SK-N-SH (cell line): ENCODE measurements around the gene RFPL4A. TPM values are rescaled to one million over a fixed set of nuclear protein-coding genes. Genes with fewer than 3 reads are reported as not detected.

Experiments
- CTCF ChIA-PET: fragments of 300-600, 350-600 bp; formaldehyde crosslinking; extraction: SDS; loops from one replicate; lab custom pipeline; 2021; lab: Yijun Ruan, JAX
- POLR2A ChIA-PET: fragments of 350-600 bp; sonication (Branson Sonifier 250); formaldehyde crosslinking; extraction: SDS; loops from one replicate; lab custom pipeline; 2020; ENCODE audit warnings: antibody characterized with exemption, inconsistent platforms; lab: Yijun Ruan, JAX
- DNase-seq: peaks from one replicate; pipeline ENCODE4 v3.0.0; 2012
- H2AFZ ChIP-seq: fragments of 200-600 bp; sonication (generic); 2 replicates; pipeline ENCODE4 v1.8.1; 2016; ENCODE audit warnings: antibody characterized with exemption, mild to moderate bottlenecking, low read depth
- H3F3A ChIP-seq: fragments of 200-600 bp; sonication (generic); replicated peaks from 2 replicates; pipeline ENCODE3; 2016; ENCODE audit warnings: antibody characterized with exemption, mild to moderate bottlenecking; ENCODE audit not compliant: insufficient read depth
- H3K27ac ChIP-seq, 2 experiments: fragments of 200-500 bp in 1 of 2; fragments of 200-600 bp in 1 of 2; sonication (Bioruptor generic) in 1 of 2; sonication (generic), shearing (Covaris generic) in 1 of 2; 2 replicates each; pipeline versions ENCODE4 v1.5.1 to v1.6.1; 2014 to 2016; ENCODE audit warnings: low read depth in 2 of 2, inconsistent platforms in 1 of 2, low read length in 1 of 2, mild to moderate bottlenecking in 1 of 2, mixed read lengths in 1 of 2
- H3K27me3 ChIP-seq: fragments of 200-600 bp; sonication (generic), shearing (Covaris generic); 2 replicates; pipeline ENCODE4 v1.6.1; 2016; ENCODE audit warnings: mixed run types; ENCODE audit not compliant: insufficient read depth
- H3K36me3 ChIP-seq, 2 experiments: fragments of 200-500 bp in 1 of 2; fragments of 200-600 bp in 1 of 2; sonication (Bioruptor generic) in 1 of 2; sonication (generic) in 1 of 2; replicated peaks in 1 of 2; 2 replicates each; pipeline versions ENCODE3 to v1.5.1; 2014 to 2016; ENCODE audit warnings: low read length in 1 of 2, mild to moderate bottlenecking in 1 of 2; ENCODE audit not compliant: insufficient read depth in 2 of 2, control insufficient read depth in 1 of 2
- H3K4me1 ChIP-seq, 2 experiments: fragments of 200-500 bp in 1 of 2; fragments of 200-600 bp in 1 of 2; sonication (Bioruptor generic) in 1 of 2; sonication (generic), shearing (Covaris generic) in 1 of 2; 2 replicates each; pipeline versions ENCODE4 v1.5.1 to v1.6.1; 2014 to 2016; ENCODE audit warnings: low read depth in 1 of 2, low read length in 1 of 2, mixed run types in 1 of 2; ENCODE audit not compliant: insufficient read depth in 2 of 2, control insufficient read depth in 1 of 2
- H3K4me2 ChIP-seq: fragments of 200-600 bp; sonication (generic), shearing (Covaris generic); 2 replicates; pipeline ENCODE4 v1.6.1; 2017; ENCODE audit warnings: mixed run types
- H3K4me3 ChIP-seq, 2 experiments: fragments of 200-500 bp in 1 of 2; fragments of 200-600 bp in 1 of 2; sonication (Bioruptor generic) in 1 of 2; sonication (generic), shearing (Covaris generic) in 1 of 2; 2 replicates each; pipeline versions ENCODE4 v1.5.1 to v1.8.1; 2014 to 2016; ENCODE audit warnings: low read depth in 2 of 2, inconsistent platforms in 1 of 2, low read length in 1 of 2, mild to moderate bottlenecking in 1 of 2, mixed read lengths in 1 of 2, moderate library complexity in 1 of 2
- H3K79me2 ChIP-seq: fragments of 200-600 bp; sonication (generic); 2 replicates; pipeline ENCODE4 v1.8.1; 2017; ENCODE audit warnings: mild to moderate bottlenecking; ENCODE audit not compliant: insufficient read depth
- H3K9ac ChIP-seq: fragments of 200-600 bp; sonication (generic); 2 replicates; pipeline ENCODE4 v1.6.1; 2017; ENCODE audit warnings: mixed run types
- H3K9me2 ChIP-seq: fragments of 200-600 bp; sonication (generic); 2 replicates; pipeline ENCODE4 v1.6.1; 2017; ENCODE audit warnings: mixed run types
- H3K9me3 ChIP-seq: fragments of 200-600 bp; sonication (generic); 2 replicates; pipeline ENCODE4 v1.6.1; 2017; ENCODE audit warnings: mixed run types, mild to moderate bottlenecking, moderate library complexity
- H4K20me1 ChIP-seq: fragments of 200-600 bp; sonication (generic); 2 replicates; pipeline ENCODE4 v1.6.1; 2017; ENCODE audit warnings: mild to moderate bottlenecking, mixed run types; ENCODE audit not compliant: insufficient read depth
- ELF1 ChIP-seq: IDR thresholded peaks from 2 replicates; pipeline ENCODE4 v1.4.0; 2012
- EP300 ChIP-seq, 2 experiments: IDR thresholded peaks; 2 replicates each; pipeline versions ENCODE4 v1.4.0 to v1.6.1; 2012; ENCODE audit warnings: borderline replicate concordance in 1 of 2, low read depth in 1 of 2, low read length in 1 of 2
- JUND ChIP-seq: IDR thresholded peaks from 2 replicates; pipeline ENCODE4 v1.4.0; 2012
- NFIC ChIP-seq: IDR thresholded peaks from 2 replicates; pipeline ENCODE4 v1.4.0; 2012; ENCODE audit warnings: borderline replicate concordance
- NRF1 ChIP-seq: IDR thresholded peaks from 2 replicates; pipeline ENCODE4 v1.6.1; 2012; ENCODE audit warnings: low read depth, mild to moderate bottlenecking, low read length
- RAD21 ChIP-seq: IDR thresholded peaks from 2 replicates; pipeline ENCODE4 v1.6.1; 2012; ENCODE audit warnings: mild to moderate bottlenecking, low read length
- RCOR1 ChIP-seq: fragments of 150-350 bp; IDR thresholded peaks from 2 replicates; pipeline ENCODE4 v1.6.1; 2017; ENCODE audit warnings: antibody characterized with exemption, low read length
- RFX5 ChIP-seq: IDR thresholded peaks from 2 replicates; pipeline ENCODE4 v1.6.1; 2012; ENCODE audit warnings: mild to moderate bottlenecking, improper control_type of control experiment, low read length
- SMC3 ChIP-seq: IDR thresholded peaks from 2 replicates; pipeline ENCODE4 v1.6.1; 2012; ENCODE audit warnings: low read depth, low read length, improper control_type of control experiment
- TCF12 ChIP-seq: IDR thresholded peaks from 2 replicates; pipeline ENCODE4 v1.4.0; 2012
- WGBS: methylation state at CpG from one replicate; pipeline ENCODE4 v1.1.6; 2017; ENCODE audit warnings: low lambda C conversion rate; 5-methylcytosine and 5-hydroxymethylcytosine counted together
- polyA plus RNA-seq, 3 experiments: library from polyadenylated mRNA; depleted of rRNA; stranded (reverse); fragments of >200 nt; gene quantifications; 2 replicates each; pipeline ENCODE4 v1.2.3, GENCODE V29; 2012
- TF ChIP-seq, protein P1 (sequence below): fragments of 150-350 bp; IDR thresholded peaks from 2 replicates; pipeline ENCODE4 v1.6.1; 2016; ENCODE audit warnings: mild to moderate bottlenecking, low read depth, low read length
- TF ChIP-seq, protein P2 (sequence below): IDR thresholded peaks from 2 replicates; pipeline ENCODE4 v1.4.0; 2012; ENCODE audit warnings: low read depth, borderline replicate concordance
- TF ChIP-seq, protein P3 (sequence below): IDR thresholded peaks from 2 replicates; pipeline ENCODE4 v1.4.0; 2012; ENCODE audit warnings: low read depth, borderline replicate concordance
- TF ChIP-seq, protein P4 (sequence below): fragments of 200-600 bp; sonication (generic); IDR thresholded peaks from 2 replicates; pipeline ENCODE4 v1.6.1; 2017; ENCODE audit warnings: antibody characterized with exemption, mild to moderate bottlenecking, moderate library complexity

Gene RFPL4A
- polyA plus RNA-seq, 1 of the 3 experiments (the other 2 are of a cell fraction), result not detected

DNA sequence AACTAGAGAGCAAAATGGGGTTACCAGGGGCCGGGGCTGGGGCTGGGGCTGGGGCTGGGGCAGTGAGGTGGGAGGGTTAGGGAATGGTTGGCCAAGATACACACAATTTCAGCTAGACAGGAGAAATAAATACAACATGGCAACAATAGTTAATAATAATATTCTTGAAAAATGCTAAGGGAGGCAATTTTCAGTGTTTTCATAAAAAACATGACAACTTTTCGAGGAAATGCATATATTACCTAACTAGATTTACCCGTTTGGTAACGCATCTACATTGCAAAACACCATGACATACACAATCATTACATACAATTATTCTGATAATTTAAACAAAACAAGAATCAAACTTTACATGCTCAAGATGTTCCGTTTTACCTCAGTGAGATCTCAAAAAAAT, 22.2 kb downstream of the RFPL4A start:
- no peak overlapping the region for H3K27ac ChIP-seq
- DNase-seq, result no peak
- H3K4me1 ChIP-seq, result no peaks in the 10 kb centered on the region
- CTCF ChIA-PET, result no interaction called here
- no peaks in the 10 kb centered on the region for H4K20me1 ChIP-seq
- TF ChIP-seq, protein P1, sequence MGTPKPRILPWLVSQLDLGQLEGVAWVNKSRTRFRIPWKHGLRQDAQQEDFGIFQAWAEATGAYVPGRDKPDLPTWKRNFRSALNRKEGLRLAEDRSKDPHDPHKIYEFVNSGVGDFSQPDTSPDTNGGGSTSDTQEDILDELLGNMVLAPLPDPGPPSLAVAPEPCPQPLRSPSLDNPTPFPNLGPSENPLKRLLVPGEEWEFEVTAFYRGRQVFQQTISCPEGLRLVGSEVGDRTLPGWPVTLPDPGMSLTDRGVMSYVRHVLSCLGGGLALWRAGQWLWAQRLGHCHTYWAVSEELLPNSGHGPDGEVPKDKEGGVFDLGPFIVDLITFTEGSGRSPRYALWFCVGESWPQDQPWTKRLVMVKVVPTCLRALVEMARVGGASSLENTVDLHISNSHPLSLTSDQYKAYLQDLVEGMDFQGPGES, result no peak
- TF ChIP-seq, protein P2, sequence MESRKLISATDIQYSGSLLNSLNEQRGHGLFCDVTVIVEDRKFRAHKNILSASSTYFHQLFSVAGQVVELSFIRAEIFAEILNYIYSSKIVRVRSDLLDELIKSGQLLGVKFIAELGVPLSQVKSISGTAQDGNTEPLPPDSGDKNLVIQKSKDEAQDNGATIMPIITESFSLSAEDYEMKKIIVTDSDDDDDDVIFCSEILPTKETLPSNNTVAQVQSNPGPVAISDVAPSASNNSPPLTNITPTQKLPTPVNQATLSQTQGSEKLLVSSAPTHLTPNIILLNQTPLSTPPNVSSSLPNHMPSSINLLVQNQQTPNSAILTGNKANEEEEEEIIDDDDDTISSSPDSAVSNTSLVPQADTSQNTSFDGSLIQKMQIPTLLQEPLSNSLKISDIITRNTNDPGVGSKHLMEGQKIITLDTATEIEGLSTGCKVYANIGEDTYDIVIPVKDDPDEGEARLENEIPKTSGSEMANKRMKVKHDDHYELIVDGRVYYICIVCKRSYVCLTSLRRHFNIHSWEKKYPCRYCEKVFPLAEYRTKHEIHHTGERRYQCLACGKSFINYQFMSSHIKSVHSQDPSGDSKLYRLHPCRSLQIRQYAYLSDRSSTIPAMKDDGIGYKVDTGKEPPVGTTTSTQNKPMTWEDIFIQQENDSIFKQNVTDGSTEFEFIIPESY, result no peak
- TF ChIP-seq SMC3 (no peak), NRF1 (no peak), NFIC (no peak), JUND (no peak), ELF1 (no peak), RCOR1 (no peak), RFX5 (no peak)
- TF ChIP-seq, protein P3, sequence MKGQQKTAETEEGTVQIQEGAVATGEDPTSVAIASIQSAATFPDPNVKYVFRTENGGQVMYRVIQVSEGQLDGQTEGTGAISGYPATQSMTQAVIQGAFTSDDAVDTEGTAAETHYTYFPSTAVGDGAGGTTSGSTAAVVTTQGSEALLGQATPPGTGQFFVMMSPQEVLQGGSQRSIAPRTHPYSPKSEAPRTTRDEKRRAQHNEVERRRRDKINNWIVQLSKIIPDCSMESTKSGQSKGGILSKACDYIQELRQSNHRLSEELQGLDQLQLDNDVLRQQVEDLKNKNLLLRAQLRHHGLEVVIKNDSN, result no peak
- TF ChIP-seq, protein P4, sequence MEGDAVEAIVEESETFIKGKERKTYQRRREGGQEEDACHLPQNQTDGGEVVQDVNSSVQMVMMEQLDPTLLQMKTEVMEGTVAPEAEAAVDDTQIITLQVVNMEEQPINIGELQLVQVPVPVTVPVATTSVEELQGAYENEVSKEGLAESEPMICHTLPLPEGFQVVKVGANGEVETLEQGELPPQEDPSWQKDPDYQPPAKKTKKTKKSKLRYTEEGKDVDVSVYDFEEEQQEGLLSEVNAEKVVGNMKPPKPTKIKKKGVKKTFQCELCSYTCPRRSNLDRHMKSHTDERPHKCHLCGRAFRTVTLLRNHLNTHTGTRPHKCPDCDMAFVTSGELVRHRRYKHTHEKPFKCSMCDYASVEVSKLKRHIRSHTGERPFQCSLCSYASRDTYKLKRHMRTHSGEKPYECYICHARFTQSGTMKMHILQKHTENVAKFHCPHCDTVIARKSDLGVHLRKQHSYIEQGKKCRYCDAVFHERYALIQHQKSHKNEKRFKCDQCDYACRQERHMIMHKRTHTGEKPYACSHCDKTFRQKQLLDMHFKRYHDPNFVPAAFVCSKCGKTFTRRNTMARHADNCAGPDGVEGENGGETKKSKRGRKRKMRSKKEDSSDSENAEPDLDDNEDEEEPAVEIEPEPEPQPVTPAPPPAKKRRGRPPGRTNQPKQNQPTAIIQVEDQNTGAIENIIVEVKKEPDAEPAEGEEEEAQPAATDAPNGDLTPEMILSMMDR, result no peak
- H3K9ac ChIP-seq, result no peak overlapping the region
- no peaks in the 10 kb centered on the region for H3K79me2 ChIP-seq
- no peak overlapping the region for H2AFZ ChIP-seq
- H3K27me3 ChIP-seq, result peaks cover 16% of the 10 kb centered on the region; the same call in 1 of the 2 replicates
- no peaks in the 10 kb centered on the region for H3K9me3 ChIP-seq
- POLR2A ChIA-PET, result no interaction called here
- no peaks in the 10 kb centered on the region for H3K9me2 ChIP-seq
- H3K36me3 ChIP-seq, result no peaks in the 10 kb centered on the region
- no peak overlapping the region for H3K4me2 ChIP-seq
- H3F3A ChIP-seq, result no peaks in the 10 kb centered on the region
- 4% methylated on average over 5 of the region's 5 CpGs for WGBS
- no peak overlapping the region for H3K4me3 ChIP-seq

DNA sequence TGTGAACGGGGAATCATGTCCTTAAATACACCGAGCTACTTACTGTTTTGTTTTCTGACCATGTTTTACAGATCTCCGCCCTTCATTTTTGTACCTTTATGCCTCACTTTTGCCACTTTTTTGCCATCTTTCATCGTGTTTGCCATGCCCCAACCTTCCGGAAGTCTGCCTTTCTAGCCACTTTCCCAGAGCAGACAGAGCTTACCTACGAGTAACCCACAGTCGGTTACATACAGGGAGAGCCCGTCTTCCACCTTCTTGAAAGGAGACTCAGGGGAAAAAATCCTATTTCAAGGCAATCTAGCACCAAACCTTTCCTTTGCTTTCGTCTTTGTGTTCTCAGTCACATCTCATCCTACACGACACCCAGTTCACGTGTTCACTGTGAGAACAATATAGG, 36.1 kb downstream of the RFPL4A start:
- H3K36me3 ChIP-seq, result no peaks in the 10 kb centered on the region
- H3K79me2 ChIP-seq, result no peaks in the 10 kb centered on the region
- H3K27me3 ChIP-seq, result peaks cover 41% of the 10 kb centered on the region; the same call in 1 of the 2 replicates
- H4K20me1 ChIP-seq, result no peaks in the 10 kb centered on the region
- H2AFZ ChIP-seq, result no peak overlapping the region
- no peaks in the 10 kb centered on the region for H3K9me2 ChIP-seq
- no peaks in the 10 kb centered on the region for H3K9me3 ChIP-seq
- H3K27ac ChIP-seq, result no peak overlapping the region
- H3K9ac ChIP-seq, result no peak overlapping the region
- CTCF ChIA-PET, result no interaction called here
- H3K4me1 ChIP-seq, result no peaks in the 10 kb centered on the region
- TF ChIP-seq, protein P1, result no peak
- TF ChIP-seq, protein P3, result no peak
- TF ChIP-seq EP300 (IDR thresholded peaks at IDR 0.05; ENCODE audit: borderline replicate concordance in 1 of 2, low read depth in 1 of 2, low read length in 1 of 2) (no peak), TCF12 (no peak), RAD21 (no peak)
- H3K4me2 ChIP-seq, result no peak overlapping the region
- no peaks in the 10 kb centered on the region for H3F3A ChIP-seq
- WGBS, result 27% methylated on average over 11 of the region's 11 CpGs
- POLR2A ChIA-PET, result no interaction called here
- no peak for DNase-seq
- no peak overlapping the region for H3K4me3 ChIP-seq
